NCI-H446 treated with DMSO at 0.1 percent for 48 hours (cell line): ENCODE data around the gene CYP3A7.
"Not testable (repeated sequence)": the region's sequence is repeated elsewhere in the genome, so short reads cannot be mapped to it uniquely, and the experiment has no call there.

Experiments used
- DNase-seq: peaks from one replicate; lab custom pipeline; 2025; lab: John Stamatoyannopoulos, UW

Gene CYP3A7

DNA sequence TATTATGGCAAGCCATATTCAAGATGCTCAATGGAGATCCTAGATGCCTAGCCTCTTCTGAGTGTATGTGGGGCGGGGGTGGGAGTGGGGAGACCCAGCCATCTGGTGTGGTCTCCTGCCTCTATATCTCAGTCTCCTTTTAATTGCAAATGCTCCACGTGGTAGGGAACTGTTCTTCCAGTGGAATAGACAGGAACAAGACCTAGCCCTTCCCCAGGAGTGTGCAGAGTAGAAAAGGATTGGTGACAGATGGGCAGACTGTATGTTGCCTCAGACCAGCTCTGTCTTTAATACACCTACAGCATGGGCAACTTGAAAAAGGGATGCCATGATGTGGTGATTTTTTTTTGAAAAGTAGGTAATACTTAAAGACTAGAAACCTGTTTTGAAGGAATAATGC, 67.8 kb downstream of the CYP3A7 start:
- DNase-seq = no peak

DNA sequence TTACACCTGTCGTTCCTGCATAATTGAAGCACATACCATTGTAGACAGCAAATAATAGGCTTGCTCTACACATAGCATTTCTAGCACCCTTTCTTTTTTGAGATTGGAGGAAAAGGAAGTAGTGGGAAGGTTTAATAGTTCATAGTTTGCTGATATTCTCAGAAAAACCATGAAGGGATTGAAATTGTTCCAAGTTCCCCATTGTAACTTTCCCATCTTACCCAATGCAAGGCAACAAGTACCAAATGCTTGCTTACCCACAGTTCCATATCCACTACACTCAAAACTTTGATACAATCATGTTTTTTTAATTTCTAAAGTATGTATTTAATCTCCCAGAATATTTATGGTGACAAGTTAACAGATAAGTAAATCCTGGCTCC, 69.0 kb downstream of the CYP3A7 start:
- DNase-seq = no peak

GRCh38 chr7:99665312-99666012, 69.5 kb downstream of the CYP3A7 start:
- no peak for DNase-seq

DNA sequence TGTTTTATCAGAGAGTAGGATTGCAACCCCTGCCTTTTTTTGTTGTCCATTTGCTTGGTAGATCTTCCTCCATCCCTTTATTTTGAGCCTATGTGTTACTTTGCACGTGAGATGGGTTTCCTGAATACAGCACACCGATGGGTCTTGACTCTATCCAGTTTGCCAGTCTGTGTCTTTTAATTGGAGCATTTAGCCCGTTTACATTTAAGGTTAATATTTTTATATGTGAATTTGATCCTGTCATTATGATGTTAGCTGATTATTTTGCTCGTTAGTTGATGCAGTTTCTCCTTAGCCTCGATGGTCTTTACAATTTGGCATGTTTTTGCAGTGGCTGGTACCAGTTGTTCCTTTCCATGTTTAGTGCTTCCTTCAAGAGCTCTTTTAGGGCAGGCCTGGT, 77.1 kb downstream of the CYP3A7 start:
- DNase-seq = not testable (repeated sequence)
